Measurements from ENCODE around the gene PXT1.

The PXT1 gene

GRCh38 chr6:36460916-36461315 is 18.3 kb upstream of the PXT1 start:
- TF ChIP-seq CTCF (IDR thresholded peaks at IDR 0.05), result no peak

GRCh38 chr6:36459501-36459900 is 16.8 kb upstream of the PXT1 start:
- no peak for TF ChIP-seq CTCF (IDR thresholded peaks at IDR 0.05)

- TF ChIP-seq CTCF (IDR thresholded peaks at IDR 0.05), result no peak
These were observed 12.9 kb upstream of the PXT1 start for GRCh38 chr6:36455486-36456027.

GRCh38 chr6:36445621-36446020 is 3.0 kb upstream of the PXT1 start:
- TF ChIP-seq CTCF (IDR thresholded peaks at IDR 0.05), result no peak

GRCh38 chr6:36444470-36444869 is 1.8 kb upstream of the PXT1 start:
- TF ChIP-seq CTCF (IDR thresholded peaks at IDR 0.05), result no peak

GRCh38 chr6:36443471-36444428 is 1.1 kb upstream of the PXT1 start:
- TF ChIP-seq CTCF (IDR thresholded peaks at IDR 0.05), result peak; percentile 25; the same call in 1 of the 2 replicates

- TF ChIP-seq CTCF (IDR thresholded peaks at IDR 0.05), result no peak
These were observed 467 bp downstream of the PXT1 start for GRCh38 chr6:36442103-36442670.
